Liver (tissue), 9 donors: ENCODE data around the gene HYKK. TPM values are rescaled to one million over a fixed set of nuclear protein-coding genes. Genes with fewer than 3 reads are reported as not detected.

Source experiments
- DNase-seq: peaks from one replicate; pipeline ENCODE4 v3.0.0-alpha.2; 2017; ENCODE audit warnings: low spot score
- H3K27ac ChIP-seq, 2 donors: one replicate each; pipeline ENCODE4 v1.7.0; 2013; ENCODE audit warnings: inconsistent platforms in 2 of 2, low read length in 2 of 2, control low read depth in 1 of 2, low read depth in 1 of 2, mild to moderate bottlenecking in 1 of 2
- H3K27me3 ChIP-seq, 4 donors: one replicate each; pipeline versions ENCODE4 v1.6.1 to v1.7.0; 2013; ENCODE audit warnings: low read length in 3 of 4, inconsistent platforms in 1 of 4, mild to moderate bottlenecking in 1 of 4, moderate library complexity in 1 of 4; ENCODE audit not compliant: control insufficient read depth in 4 of 4, insufficient read depth in 4 of 4
- H3K36me3 ChIP-seq, 4 donors: one replicate each; pipeline versions ENCODE4 v1.6.1 to v1.7.0; 2013; ENCODE audit warnings: low read length in 3 of 4, mild to moderate bottlenecking in 3 of 4, low read depth in 1 of 4, moderate library complexity in 1 of 4; ENCODE audit not compliant: control insufficient read depth in 4 of 4, insufficient read depth in 3 of 4
- H3K4me1 ChIP-seq, 4 donors: one replicate each; pipeline versions ENCODE4 v1.6.1 to v1.7.0; 2013; ENCODE audit warnings: low read length in 3 of 4, mild to moderate bottlenecking in 3 of 4, moderate library complexity in 1 of 4; ENCODE audit not compliant: control insufficient read depth in 4 of 4, insufficient read depth in 4 of 4
- H3K4me3 ChIP-seq, 3 donors: one replicate each; pipeline versions ENCODE4 v1.6.1 to v1.7.0; 2013; ENCODE audit warnings: low read length in 3 of 3, control low read depth in 1 of 3, low read depth in 1 of 3, mild to moderate bottlenecking in 1 of 3
- H3K9ac ChIP-seq, 2 donors: one replicate each; pipeline ENCODE4 v1.7.0; 2013; ENCODE audit warnings: low read length in 2 of 2, mild to moderate bottlenecking in 2 of 2, moderate library complexity in 2 of 2, control low read depth in 1 of 2, low read depth in 1 of 2
- H3K9me3 ChIP-seq, 4 donors: one replicate each; pipeline versions ENCODE4 v1.6.1 to v1.7.0; 2013; ENCODE audit warnings: low read length in 3 of 4; ENCODE audit not compliant: control insufficient read depth in 4 of 4
- ATF3 ChIP-seq: IDR thresholded peaks from 2 replicates; pipeline ENCODE4 v1.6.1; 2016; ENCODE audit warnings: antibody characterized with exemption
- CTCF ChIP-seq: fragments of 150-350 bp; IDR thresholded peaks from 2 replicates; pipeline ENCODE4 v1.5.1; 2017; ENCODE audit warnings: improper control_type of control experiment, low read depth, low read length; ENCODE audit not compliant: missing input control
- EGR1 ChIP-seq, 2 donors: IDR thresholded peaks; 2 replicates each; pipeline ENCODE4 v1.6.1; 2016 to 2018; ENCODE audit warnings: antibody characterized with exemption in 2 of 2, low read depth in 2 of 2
- FOXA1 ChIP-seq: IDR thresholded peaks from 2 replicates; pipeline ENCODE4 v1.6.1; 2016; ENCODE audit warnings: antibody characterized with exemption
- FOXA2 ChIP-seq: IDR thresholded peaks from 2 replicates; pipeline ENCODE4 v1.6.1; 2016; ENCODE audit warnings: antibody characterized with exemption
- GABPA ChIP-seq, 2 donors: IDR thresholded peaks in 1 of 2; conservative IDR thresholded peaks in 1 of 2; 2 replicates each; pipeline ENCODE4 v1.6.1; 2016; ENCODE audit warnings: antibody characterized with exemption in 2 of 2, mild to moderate bottlenecking in 1 of 2, moderate library complexity in 1 of 2
- HNF4A ChIP-seq, 2 donors: conservative IDR thresholded peaks; 2 replicates each; pipeline ENCODE4 v1.6.1; 2016; ENCODE audit warnings: antibody characterized with exemption in 2 of 2, mild to moderate bottlenecking in 2 of 2
- HNF4G ChIP-seq: IDR thresholded peaks from 2 replicates; pipeline ENCODE4 v1.6.1; 2016; ENCODE audit warnings: antibody characterized with exemption
- JUND ChIP-seq, 2 donors: IDR thresholded peaks; 2 replicates each; pipeline ENCODE4 v1.6.1; 2016; ENCODE audit warnings: antibody characterized with exemption in 2 of 2
- MAX ChIP-seq: IDR thresholded peaks from 2 replicates; pipeline ENCODE4 v1.6.1; 2016; ENCODE audit warnings: antibody characterized with exemption
- NR2F2 ChIP-seq: IDR thresholded peaks from 2 replicates; pipeline ENCODE4 v1.6.1; 2016; ENCODE audit warnings: antibody characterized with exemption
- RAD21 ChIP-seq, 2 donors: IDR thresholded peaks; 2 replicates each; pipeline ENCODE4 v1.6.1; 2016; ENCODE audit warnings: antibody characterized with exemption in 2 of 2, mild to moderate bottlenecking in 2 of 2
- REST ChIP-seq: IDR thresholded peaks from 2 replicates; pipeline ENCODE4 v1.6.1; 2016; ENCODE audit warnings: antibody characterized with exemption, mild to moderate bottlenecking
- RXRA ChIP-seq, 2 donors: IDR thresholded peaks; 2 replicates each; pipeline ENCODE4 v1.6.1; 2017 to 2018; ENCODE audit warnings: antibody characterized with exemption in 2 of 2, mild to moderate bottlenecking in 1 of 2
- SP1 ChIP-seq: IDR thresholded peaks from 2 replicates; pipeline ENCODE4 v1.6.1; 2018; ENCODE audit warnings: antibody characterized with exemption, mild to moderate bottlenecking
- TAF1 ChIP-seq: conservative IDR thresholded peaks from 2 replicates; pipeline ENCODE4 v1.6.1; 2016; ENCODE audit warnings: antibody characterized with exemption, mild to moderate bottlenecking
- YY1 ChIP-seq: IDR thresholded peaks from 2 replicates; pipeline ENCODE4 v1.6.1; 2016; ENCODE audit warnings: antibody characterized with exemption, mild to moderate bottlenecking
- ZBTB33 ChIP-seq: IDR thresholded peaks from 2 replicates; pipeline ENCODE4 v1.6.1; 2016; ENCODE audit warnings: antibody characterized with exemption
- WGBS: extraction: QIAGEN DNeasy Blood & Tissue Kit; methylation state at CpG from one replicate; pipeline ENCODE4 v1.1.7; 2013; 5-methylcytosine and 5-hydroxymethylcytosine counted together
- polyA plus RNA-seq, 2 donors: library from polyadenylated mRNA; stranded (reverse) in 1 of 2; unstranded in 1 of 2; fragments of 200-250 nt in 1 of 2; fragments of >200 nt in 1 of 2; fragmentation: Nextera tagmentation in 1 of 2; extraction: Ambion mirVana in 1 of 2; gene quantifications; one replicate each; pipeline versions ENCODE4 v1.2.1 to v1.2.3, GENCODE V29; 2013 to 2015
- total RNA-seq, 2 donors: library from RNA; depleted of rRNA; stranded (reverse); fragments of >200 nt; gene quantifications; one replicate each; pipeline ENCODE4 v1.2.3, GENCODE V29; 2014
- donor health status: healthy.
- donor health status: healthy.
- donor health status: healthy.
- donor health status: healthy.
- donor health status: healthy.

The HYKK gene
- total and polyA plus RNA-seq, 4 donors: 1.7 to 7.7 (median 2.2) TPM

- no peak for TF ChIP-seq FOXA2
- no peak for TF ChIP-seq YY1
- no peak for TF ChIP-seq HNF4A (conservative IDR thresholded peaks at IDR 0.05)
- TF ChIP-seq TAF1: no peak
- TF ChIP-seq ATF3: no peak
- TF ChIP-seq RXRA (IDR thresholded peaks at IDR 0.05): no peak
- no peak for TF ChIP-seq MAX
- no peak for TF ChIP-seq SP1
- TF ChIP-seq ZBTB33: no peak
- TF ChIP-seq HNF4G: no peak
- TF ChIP-seq FOXA1: no peak
- no peak for TF ChIP-seq GABPA (IDR thresholded peaks at IDR 0.05 in 1 of 2, conservative IDR thresholded peaks at IDR 0.05 in 1 of 2)
- TF ChIP-seq JUND (IDR thresholded peaks at IDR 0.05): no peak
- TF ChIP-seq EGR1 (IDR thresholded peaks at IDR 0.05; ENCODE audit: low read depth in 2 of 2): no peak
- no peak for TF ChIP-seq REST
- TF ChIP-seq CTCF: no peak
- no peak for TF ChIP-seq NR2F2
- no peak for TF ChIP-seq RAD21 (IDR thresholded peaks at IDR 0.05)
- no peaks in the 10 kb centered on the region for H3K27me3 ChIP-seq
- no peak overlapping the region for H3K4me3 ChIP-seq
- no peaks in the 10 kb centered on the region for H3K9me3 ChIP-seq
- no peak overlapping the region for H3K27ac ChIP-seq
- H3K36me3 ChIP-seq: no peaks in the 10 kb centered on the region
- whole genome bisulfite sequencing: 80% methylated on average over 1 of the region's 1 CpG
- no peak overlapping the region for H3K9ac ChIP-seq
- no peaks in the 10 kb centered on the region for H3K4me1 ChIP-seq
- DNase-seq: no peak
Measured at GRCh38 chr15:78574944-78575343, 67.6 kb downstream of the HYKK start.

Other genes with a start within 250 kb of the HYKK start
- gene DNAJA4, start 243.0 kb upstream of the HYKK start, total RNA-seq: 10 to 100 TPM in 1 of 2 donors, 1 to 10 TPM in 1; 2.9 to 79.0 TPM
- 1 to 10 TPM in 1 of 2 donors, under 1 TPM in 1; 0.93 to 1.1 TPM for gene DNAJA4, start 243.0 kb upstream of the HYKK start, polyA plus RNA-seq
- gene SKIC8, start 208.0 kb upstream of the HYKK start, total RNA-seq: 10 to 100 TPM; 44.9 to 48.7 TPM
- 10 to 100 TPM; 33.4 to 35.5 TPM for gene SKIC8, start 208.0 kb upstream of the HYKK start, polyA plus RNA-seq
- not detected for gene CRABP1, start 167.2 kb upstream of the HYKK start, total RNA-seq
- gene CRABP1, start 167.2 kb upstream of the HYKK start, polyA plus RNA-seq: not detected
- 10 to 100 TPM; 25.2 to 51.4 TPM for gene IREB2, start 69.4 kb upstream of the HYKK start, total RNA-seq
- gene IREB2, start 69.4 kb upstream of the HYKK start, polyA plus RNA-seq: 1 to 10 TPM; 7.0 to 8.9 TPM
- 100 to 1,000 TPM in 1 of 2 donors, 10 to 100 TPM in 1; 95.3 to 109 TPM for gene PSMA4, start 32.9 kb downstream of the HYKK start, total RNA-seq
- gene PSMA4, start 32.9 kb downstream of the HYKK start, polyA plus RNA-seq: 100 to 1,000 TPM; 130 to 154 TPM
- gene CHRNA5, start 57.9 kb downstream of the HYKK start, total RNA-seq: under 1 TPM; 0.17 to 0.56 TPM
- gene CHRNA5, start 57.9 kb downstream of the HYKK start, polyA plus RNA-seq: under 1 TPM; 0.31 to 0.40 TPM
- not detected for gene CHRNA3, start 113.4 kb downstream of the HYKK start, total RNA-seq
- not detected for gene CHRNA3, start 113.4 kb downstream of the HYKK start, polyA plus RNA-seq
- gene CHRNB4, start 133.6 kb downstream of the HYKK start, total RNA-seq: not detected
- not detected for gene CHRNB4, start 133.6 kb downstream of the HYKK start, polyA plus RNA-seq